ENCODE measurements around the gene MRTFA.

Gene MRTFA

GRCh38 chr22:40450616-40451015, 185.9 kb downstream of the MRTFA start:
- no peak for DNase-seq

DNA sequence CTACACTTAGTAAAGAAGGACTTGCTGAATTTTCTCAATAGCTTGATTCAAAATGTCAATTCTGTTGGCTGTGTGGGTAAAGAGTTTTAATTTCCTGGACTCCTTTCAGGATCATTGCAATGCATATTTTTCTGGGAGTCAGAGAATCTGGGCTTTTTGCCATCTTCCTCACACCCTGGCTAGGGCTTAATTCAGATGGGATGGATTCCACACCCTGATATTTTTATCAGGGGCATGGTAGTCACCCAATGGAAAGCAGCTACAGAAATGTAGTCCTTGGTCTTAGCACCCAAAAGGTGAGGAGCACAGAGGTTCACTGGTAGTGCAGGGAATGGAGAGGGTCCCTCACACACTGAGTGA, 186.9 kb downstream of the MRTFA start:
- no peak for DNase-seq

- DNase-seq = no peak
Measured at GRCh38 chr22:40446203-40446602, 190.3 kb downstream of the MRTFA start.

GRCh38 chr22:40444178-40444831, 192.2 kb downstream of the MRTFA start:
- DNase-seq = peak; percentile 90

DNA sequence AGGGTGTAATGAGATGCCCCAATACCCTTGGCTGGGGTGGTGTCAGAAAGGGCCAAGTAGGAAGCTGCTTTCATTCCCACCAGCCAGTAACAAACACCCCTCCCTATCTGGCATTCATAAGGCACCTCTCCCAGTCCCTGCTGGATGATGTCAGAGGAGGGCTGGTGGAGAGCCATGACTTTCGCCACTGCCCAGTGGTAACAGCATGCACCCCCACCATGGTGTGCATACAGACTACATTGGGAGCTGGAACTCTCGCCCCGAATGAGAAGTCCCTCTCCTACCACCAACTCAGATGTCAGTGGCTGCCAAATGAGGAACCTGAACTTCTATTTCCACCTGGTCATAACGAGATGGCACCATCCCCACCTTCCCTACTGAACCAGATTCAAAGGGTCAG, 192.8 kb downstream of the MRTFA start:
- peak; percentile 73 for DNase-seq

- DNase-seq = peak; percentile 49
Measured at GRCh38 chr22:40441761-40442390, 194.6 kb downstream of the MRTFA start.

DNA sequence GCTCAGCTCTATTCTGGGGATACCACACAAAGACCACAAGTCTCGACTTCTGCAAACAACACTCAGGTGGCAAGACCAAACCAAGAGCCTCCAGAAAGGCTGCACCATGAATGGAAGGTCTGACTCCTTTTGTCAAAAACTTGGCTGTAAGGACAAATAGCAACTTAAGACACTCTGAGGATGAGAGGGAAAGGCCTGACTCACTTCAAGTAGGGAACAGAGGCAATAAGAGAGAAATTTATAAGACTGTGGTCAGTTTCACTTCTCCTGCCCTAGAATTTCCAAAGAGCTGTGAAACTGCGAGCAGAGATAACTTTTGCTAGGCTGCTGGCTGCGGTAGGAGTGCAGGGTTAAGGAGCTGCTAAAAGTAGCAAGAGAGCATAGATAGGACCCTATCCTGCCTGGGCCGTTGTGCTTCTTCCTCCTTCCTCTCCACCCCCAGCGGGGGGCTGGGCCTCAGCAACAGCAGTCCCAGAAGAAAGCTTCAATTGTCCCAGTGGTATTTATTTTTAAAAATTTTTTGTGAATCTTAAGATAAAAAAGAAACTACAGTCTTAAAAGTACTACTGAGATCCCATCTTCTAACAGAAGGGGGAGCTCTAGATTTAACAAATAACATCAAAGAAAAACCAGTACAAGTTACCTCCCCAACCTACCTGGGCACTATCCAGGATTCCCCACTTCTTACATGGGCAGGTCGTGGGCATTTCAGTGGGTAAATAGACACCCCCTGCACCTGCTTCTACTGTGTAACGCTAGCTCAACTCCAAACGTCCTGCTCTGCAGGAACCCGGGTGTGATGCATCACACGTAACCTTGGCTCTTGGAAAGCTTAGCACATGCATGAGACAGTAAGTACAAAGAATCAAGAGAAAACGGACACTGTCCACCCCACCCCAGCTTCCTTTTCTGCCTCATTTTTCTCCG, 199.8 kb downstream of the MRTFA start:
- peak; percentile 92 for DNase-seq

- peak; percentile 76 for DNase-seq
Measured at GRCh38 chr22:40434745-40435144, 201.8 kb downstream of the MRTFA start.

GRCh38 chr22:40434106-40434505, 202.4 kb downstream of the MRTFA start:
- DNase-seq = peak; percentile 64

DNA sequence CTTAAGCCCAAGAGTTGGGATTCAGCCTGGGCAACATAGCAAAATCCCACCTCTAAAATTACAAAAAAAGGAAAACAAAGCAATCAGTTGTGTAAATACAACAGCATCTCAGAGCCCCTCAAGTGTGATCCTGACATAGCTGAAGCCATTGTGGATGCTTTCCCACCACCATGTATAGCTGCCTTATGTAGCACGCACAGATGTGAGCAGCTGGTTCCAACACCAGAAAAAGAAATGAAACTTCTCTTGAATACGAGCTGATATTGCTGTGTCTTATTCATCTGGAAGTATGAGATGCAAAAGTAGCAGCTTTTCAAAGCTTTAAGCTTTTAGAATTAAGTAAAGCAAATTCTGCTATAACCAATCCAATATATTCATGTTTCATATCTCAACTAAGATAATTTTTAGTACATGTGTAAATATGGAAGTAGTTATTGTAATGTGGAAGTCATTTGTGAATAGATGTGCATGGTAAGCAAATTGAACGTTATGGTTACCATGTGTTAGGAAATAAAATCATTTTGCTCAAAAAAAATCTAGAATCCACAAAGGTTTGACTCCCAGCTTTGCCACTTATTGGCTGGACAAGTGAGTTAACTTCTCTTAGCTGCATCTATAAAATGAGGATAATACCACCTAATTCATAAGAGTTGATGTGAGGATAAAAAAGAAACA, 203.0 kb downstream of the MRTFA start:
- DNase-seq = no peak

GRCh38 chr22:40432625-40433024, 203.9 kb downstream of the MRTFA start:
- DNase-seq = no peak

DNA sequence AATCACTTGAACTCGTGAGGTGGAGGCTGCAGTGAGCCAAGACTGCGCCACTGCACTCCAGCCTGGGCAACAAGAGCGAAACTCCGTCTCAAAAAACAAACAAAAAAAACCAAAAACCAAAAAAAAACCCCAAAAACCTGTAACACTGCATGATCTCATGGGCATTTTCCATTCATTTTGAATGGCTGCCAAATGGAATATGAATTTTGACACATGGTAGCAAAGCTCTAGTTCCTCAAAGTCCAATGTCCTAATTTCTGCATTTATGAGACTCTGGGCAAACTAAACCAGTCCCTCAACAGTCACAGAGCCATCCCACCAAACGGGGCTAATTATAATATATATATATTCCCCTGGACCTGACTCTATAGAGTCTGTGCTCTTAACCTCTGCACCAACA, 204.4 kb downstream of the MRTFA start:
- DNase-seq = peak; percentile 90

- no peak for DNase-seq
Measured at GRCh38 chr22:40430991-40431390, 205.5 kb downstream of the MRTFA start.

GRCh38 chr22:40429481-40429880, 207.0 kb downstream of the MRTFA start:
- no peak for DNase-seq

- DNase-seq = no peak
Measured at GRCh38 chr22:40428796-40429195, 207.7 kb downstream of the MRTFA start.

DNA sequence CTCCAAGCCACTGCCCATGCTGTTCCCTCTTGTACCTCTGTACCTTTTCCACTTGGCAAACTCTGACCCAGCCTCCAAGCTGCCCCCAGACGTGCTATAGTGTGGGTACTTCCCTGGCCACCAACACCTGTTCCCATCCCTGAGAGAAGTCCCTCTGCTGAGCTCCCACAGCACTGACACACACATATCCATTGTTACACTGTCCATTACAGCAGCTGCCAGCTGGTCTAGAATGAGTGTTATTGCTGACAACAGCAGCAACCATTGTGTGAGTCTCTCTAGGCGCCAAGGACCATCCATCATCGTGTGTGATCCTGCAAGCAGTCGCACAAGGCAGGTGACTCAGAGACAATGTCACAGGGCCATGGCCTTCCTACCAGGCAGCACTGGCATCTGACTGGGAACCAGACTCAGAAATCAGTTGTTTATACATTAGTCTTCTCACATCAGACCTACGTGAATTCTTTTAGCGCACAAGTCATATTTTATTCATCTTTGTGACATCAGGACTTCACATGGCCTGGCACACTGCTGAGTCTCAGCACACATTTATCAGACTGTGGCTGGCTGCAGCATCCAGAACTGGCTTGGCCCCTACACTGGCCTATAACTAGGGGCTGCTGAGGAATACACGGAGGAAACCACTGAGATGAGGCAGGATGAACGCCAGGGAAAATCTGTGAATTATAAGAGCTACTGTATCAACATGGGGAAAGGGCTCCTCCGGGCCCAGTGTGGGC, 209.8 kb downstream of the MRTFA start:
- DNase-seq = no peak

GRCh38 chr22:40425082-40425481, 211.4 kb downstream of the MRTFA start:
- DNase-seq = peak; percentile 75

DNA sequence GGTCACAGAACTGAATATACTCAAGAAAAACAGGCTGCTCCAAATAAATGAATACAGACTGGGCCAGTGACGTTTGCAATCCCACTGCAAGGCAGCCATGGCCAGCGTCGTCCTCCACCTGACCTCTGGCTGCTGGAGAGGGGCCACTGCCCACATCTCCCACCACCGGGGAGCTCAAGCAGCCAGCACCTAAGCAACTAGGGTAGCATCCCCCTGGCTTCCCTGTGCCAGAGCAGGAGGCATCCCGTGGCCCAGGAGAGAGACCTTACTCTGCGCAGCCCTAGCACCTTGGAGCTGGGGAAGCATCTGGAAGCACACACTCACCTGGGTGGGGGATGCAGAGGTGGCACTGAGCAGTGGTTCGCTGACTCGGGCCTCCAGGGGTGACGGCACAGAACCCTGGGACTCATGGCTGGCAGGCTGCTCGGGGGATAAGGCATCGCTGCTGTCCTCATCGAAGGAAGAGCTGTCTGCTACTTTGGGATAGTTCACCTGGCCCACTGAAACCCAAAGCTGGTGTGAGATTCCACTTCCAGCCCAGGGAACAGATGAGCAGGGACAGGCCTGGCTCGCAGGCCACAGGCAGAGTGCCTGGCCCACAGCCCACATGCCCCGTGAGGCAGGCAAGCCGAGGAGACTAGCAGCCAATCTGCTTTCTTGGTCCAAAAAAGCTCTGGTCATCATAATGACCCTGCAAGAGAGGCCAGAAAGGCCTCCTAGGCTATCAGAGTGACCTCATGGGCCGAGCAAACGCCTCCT, 212.5 kb downstream of the MRTFA start:
- DNase-seq = no peak

- peak; percentile 80 for DNase-seq
Measured at GRCh38 chr22:40423310-40423688, 213.2 kb downstream of the MRTFA start.

DNA sequence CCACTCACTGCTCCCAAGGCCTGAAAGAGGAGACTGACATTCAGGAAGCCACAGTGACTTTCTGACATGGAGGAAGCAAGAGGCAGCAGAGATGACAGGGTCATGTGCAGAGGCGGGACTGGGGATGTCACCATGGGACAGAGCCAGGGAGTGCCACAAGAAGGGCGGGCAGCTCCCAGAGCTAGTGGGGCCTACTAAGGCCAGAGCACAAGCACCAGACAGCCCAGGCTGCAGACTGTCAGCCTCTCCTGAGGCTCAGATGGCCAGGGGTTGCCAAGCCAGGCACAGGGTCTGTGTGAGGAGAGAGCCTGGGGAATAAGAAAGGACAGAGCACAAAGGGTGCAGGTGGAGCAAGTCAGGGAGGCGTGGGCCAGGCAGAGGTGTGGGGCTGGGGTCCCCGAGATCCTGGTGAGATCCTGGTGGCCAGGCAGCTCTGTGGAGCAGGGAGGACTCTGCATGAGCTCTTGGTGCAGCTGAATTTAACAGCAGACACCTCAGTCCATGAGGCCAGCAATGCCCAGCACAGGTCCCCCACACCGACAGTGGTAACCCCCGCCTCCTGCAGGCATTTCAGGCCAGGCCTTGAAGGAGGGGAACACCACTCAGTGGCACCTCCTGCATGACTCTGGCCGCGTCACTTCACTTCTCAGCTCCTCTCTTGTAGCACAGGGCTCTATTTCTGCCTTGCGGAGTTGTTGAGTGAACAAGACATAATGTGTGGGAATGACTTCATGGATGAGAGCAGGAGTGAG, 213.8 kb downstream of the MRTFA start:
- peak; percentile 89 for DNase-seq

- DNase-seq = no peak
Measured at GRCh38 chr22:40421941-40422340, 214.6 kb downstream of the MRTFA start.
